ENCODE data around the gene P2RY2.

Gene P2RY2

GRCh38 chr11:73198677-73199076 lies 19.4 kb upstream of the P2RY2 start:
- H3K4me3 ChIP-seq (ENCODE audit: low read depth, low read length) = no peak overlapping the region
- no peak for TF ChIP-seq CTCF (IDR thresholded peaks at IDR 0.05; ENCODE audit: insufficient read depth, low read depth, low read length, missing control alignments)
- DNase-seq (ENCODE audit: low read depth) = no peak

- DNase-seq (ENCODE audit: low read depth) = no peak
Measured at GRCh38 chr11:73199446-73199845, 18.6 kb upstream of the P2RY2 start.

GRCh38 chr11:73200256-73200655 lies 17.8 kb upstream of the P2RY2 start:
- H3K4me3 ChIP-seq (ENCODE audit: low read depth, low read length) = no peak overlapping the region
- TF ChIP-seq CTCF (IDR thresholded peaks at IDR 0.05; ENCODE audit: insufficient read depth, low read depth, low read length, missing control alignments) = no peak
- DNase-seq (ENCODE audit: low read depth) = no peak

More at GRCh38 chr11:73199446-73199845, 18.6 kb upstream of the P2RY2 start:
- H3K4me3 ChIP-seq (ENCODE audit: low read depth, low read length) = no peak overlapping the region
- no peak for TF ChIP-seq CTCF (IDR thresholded peaks at IDR 0.05; ENCODE audit: insufficient read depth, low read depth, low read length, missing control alignments)

- DNase-seq (ENCODE audit: low read depth) = no peak
- no peak for TF ChIP-seq CTCF (IDR thresholded peaks at IDR 0.05; ENCODE audit: insufficient read depth, low read depth, low read length, missing control alignments)
- H3K4me3 ChIP-seq (ENCODE audit: low read depth, low read length) = no peak overlapping the region
Measured at GRCh38 chr11:73201249-73201648, 16.8 kb upstream of the P2RY2 start.

GRCh38 chr11:73201888-73202780 lies 15.9 kb upstream of the P2RY2 start:
- no peak for TF ChIP-seq CTCF (IDR thresholded peaks at IDR 0.05; ENCODE audit: insufficient read depth, low read depth, low read length, missing control alignments)
- no peak for DNase-seq (ENCODE audit: low read depth)
- no peak overlapping the region for H3K4me3 ChIP-seq (ENCODE audit: low read depth, low read length)

GRCh38 chr11:73203322-73203721 lies 14.8 kb upstream of the P2RY2 start:
- DNase-seq (ENCODE audit: low read depth) = no peak
- TF ChIP-seq CTCF (IDR thresholded peaks at IDR 0.05; ENCODE audit: insufficient read depth, low read depth, low read length, missing control alignments) = no peak
- no peak overlapping the region for H3K4me3 ChIP-seq (ENCODE audit: low read depth, low read length)

GRCh38 chr11:73203790-73204189 lies 14.3 kb upstream of the P2RY2 start:
- no peak for DNase-seq (ENCODE audit: low read depth)
- TF ChIP-seq CTCF (IDR thresholded peaks at IDR 0.05; ENCODE audit: insufficient read depth, low read depth, low read length, missing control alignments) = no peak
- H3K4me3 ChIP-seq (ENCODE audit: low read depth, low read length) = no peak overlapping the region

All from GM12865 (cell line).